HUES48 (cell line): ENCODE results near the gene NPFF.

ENCODE experiments used
- H3K27ac ChIP-seq: one replicate; pipeline ENCODE4 v1.7.0; 2013; ENCODE audit warnings: low read depth, low read length, inconsistent platforms
- H3K27me3 ChIP-seq: 2 replicates; pipeline ENCODE4 v1.6.1; 2013; ENCODE audit warnings: mild to moderate bottlenecking, low read length; ENCODE audit not compliant: control insufficient read depth, insufficient read depth
- H3K36me3 ChIP-seq: 2 replicates; pipeline ENCODE4 v1.6.1; 2013; ENCODE audit warnings: low read length; ENCODE audit not compliant: control insufficient read depth, insufficient read depth
- H3K4me1 ChIP-seq: 2 replicates; pipeline ENCODE4 v1.6.1; 2013; ENCODE audit warnings: mild to moderate bottlenecking, low read length; ENCODE audit not compliant: control insufficient read depth, insufficient read depth
- H3K4me3 ChIP-seq: 2 replicates; pipeline ENCODE4 v1.5.1; 2013; ENCODE audit warnings: mild to moderate bottlenecking, low read depth, low read length
- H3K9ac ChIP-seq: 2 replicates; pipeline ENCODE4 v1.6.1; 2013; ENCODE audit warnings: mild to moderate bottlenecking, low read depth, low read length, moderate library complexity
- H3K9me3 ChIP-seq: 2 replicates; pipeline ENCODE4 v1.6.1; 2013; ENCODE audit warnings: low read length; ENCODE audit not compliant: control insufficient read depth, insufficient read depth

NPFF gene

DNA sequence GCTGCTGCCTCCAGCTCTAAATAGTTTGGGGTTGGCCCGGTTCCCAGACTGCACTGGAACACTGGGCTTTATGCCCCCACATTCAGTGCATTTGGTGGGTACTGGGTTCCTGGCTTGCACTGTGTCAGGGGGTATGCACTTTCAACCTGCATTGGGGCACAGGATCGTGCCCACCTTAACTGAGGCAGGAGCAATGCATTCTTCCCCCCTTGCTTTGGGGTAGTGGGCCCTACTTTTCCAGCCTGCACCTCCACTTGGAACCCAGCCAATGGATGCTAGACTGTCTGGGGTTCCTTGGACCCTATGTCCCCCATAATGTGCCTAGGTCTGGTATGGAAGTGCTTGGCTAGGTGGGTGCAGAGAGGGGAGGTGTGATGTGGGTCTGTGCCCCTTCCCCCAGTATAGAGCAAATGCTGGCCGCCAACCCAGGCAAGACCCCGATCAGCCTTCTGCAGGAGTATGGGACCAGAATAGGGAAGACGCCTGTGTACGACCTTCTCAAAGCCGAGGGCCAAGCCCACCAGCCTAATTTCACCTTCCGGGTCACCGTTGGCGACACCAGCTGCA lies 5.6 kb downstream of the NPFF start:
- Histone ChIP-seq H3K27ac (peak overlapping the region; percentile 99), H3K9ac (peak overlapping the region; percentile 95), H3K9me3 (no peaks in the 10 kb centered on the region), H3K36me3 (peaks cover 33% of the 10 kb centered on the region), H3K4me3 (peak overlapping the region; percentile 85), H3K27me3 (no peaks in the 10 kb centered on the region), H3K4me1 (peaks cover 29% of the 10 kb centered on the region)

DNA sequence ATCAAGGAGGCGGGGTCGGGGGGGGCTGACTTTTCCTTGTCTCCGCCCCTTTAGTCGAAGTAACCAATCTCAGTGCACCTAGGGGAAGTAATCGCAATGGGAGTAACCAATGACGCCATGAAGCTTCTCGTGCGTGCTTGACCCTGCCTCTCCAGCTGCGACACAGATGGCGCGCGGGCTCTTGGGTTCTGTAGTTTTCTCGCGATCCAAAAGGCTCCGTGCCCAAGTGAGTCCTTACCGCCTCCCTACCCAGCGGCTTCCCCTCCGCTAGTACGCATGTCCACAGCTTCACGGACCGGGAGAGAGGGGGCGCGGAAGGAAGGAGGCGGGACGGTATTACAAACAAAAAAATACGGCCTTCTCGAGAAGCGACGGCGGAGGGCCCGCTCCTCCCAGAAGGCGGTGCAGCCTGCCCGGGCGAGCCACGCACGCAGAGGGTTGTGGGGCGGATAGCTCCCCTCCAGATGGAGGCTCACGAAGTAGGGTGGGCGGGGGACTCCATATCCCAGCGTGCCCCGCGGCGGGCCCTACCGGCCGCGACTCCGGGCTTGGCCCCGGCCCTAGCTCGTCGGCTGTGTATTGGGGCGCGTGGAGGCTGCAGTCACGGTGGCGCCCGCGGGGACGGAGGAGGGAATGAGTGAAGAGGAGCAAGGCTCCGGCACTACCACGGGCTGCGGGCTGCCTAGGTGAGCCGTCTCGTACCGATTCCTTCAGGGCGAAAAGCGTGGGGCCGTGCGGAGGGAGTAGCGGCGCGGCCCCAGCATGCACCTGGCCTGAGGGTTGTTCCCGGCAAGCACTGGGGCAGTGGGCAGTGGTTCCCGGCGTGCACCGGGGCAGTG lies 6.3 kb downstream of the NPFF start, which contains the start of gene TARBP2:
TARBP2 (plus strand) TSS at position 508 of the 839 bp plus-strand sequence; CDS start at position 634, 126 bp downstream.
- Histone ChIP-seq H3K9ac (peak within 1 kb of the TSS; percentile 95), H3K27ac (peak within 1 kb of the TSS; percentile 99), H3K27me3 (no peaks in the 10 kb centered on the region), H3K4me3 (peak within 1 kb of the TSS; percentile 85), H3K9me3 (no peaks in the 10 kb centered on the region), H3K4me1 (peaks cover 34% of the 10 kb centered on the region), H3K36me3 (peaks cover 26% of the 10 kb centered on the region)

DNA sequence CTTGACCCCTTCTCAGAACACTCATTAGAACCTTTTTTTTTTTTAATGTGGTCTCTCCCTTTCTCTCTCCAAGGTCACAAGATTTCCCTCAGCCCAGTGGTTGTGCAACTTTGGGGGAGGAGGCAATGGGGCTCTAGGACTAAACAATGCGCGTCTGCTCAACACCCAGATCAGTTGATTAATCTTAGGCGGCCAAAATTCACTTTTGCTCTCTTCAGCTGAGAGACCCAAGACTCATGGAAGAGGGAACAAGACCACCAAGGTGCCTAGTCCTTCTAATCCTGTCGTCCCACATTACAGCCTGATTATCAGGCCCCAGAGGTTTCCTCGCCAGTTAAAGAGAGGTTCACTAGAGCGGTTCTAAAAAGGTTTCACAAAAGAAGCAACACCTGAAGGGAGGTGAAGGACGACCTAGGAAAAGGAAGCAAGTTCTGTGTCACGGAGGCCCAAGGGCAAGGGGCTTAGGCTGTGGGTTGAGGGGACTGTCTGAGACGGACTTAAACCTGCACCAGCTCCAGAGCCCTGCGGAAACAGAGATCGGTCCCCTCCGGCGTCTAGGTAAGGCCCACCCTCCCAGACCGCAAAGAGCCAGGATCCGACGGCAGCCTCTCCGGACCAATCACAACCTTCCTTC lies 7.0 kb downstream of the NPFF start:
- H3K4me1 ChIP-seq = peaks cover 38% of the 10 kb centered on the region
- no peaks in the 10 kb centered on the region for H3K27me3 ChIP-seq
- H3K36me3 ChIP-seq = peaks cover 19% of the 10 kb centered on the region
- no peaks in the 10 kb centered on the region for H3K9me3 ChIP-seq
- H3K4me3 ChIP-seq = peak overlapping the region; percentile 85
- H3K27ac ChIP-seq = peak overlapping the region; percentile 99
- peak overlapping the region; percentile 53 for H3K9ac ChIP-seq

DNA sequence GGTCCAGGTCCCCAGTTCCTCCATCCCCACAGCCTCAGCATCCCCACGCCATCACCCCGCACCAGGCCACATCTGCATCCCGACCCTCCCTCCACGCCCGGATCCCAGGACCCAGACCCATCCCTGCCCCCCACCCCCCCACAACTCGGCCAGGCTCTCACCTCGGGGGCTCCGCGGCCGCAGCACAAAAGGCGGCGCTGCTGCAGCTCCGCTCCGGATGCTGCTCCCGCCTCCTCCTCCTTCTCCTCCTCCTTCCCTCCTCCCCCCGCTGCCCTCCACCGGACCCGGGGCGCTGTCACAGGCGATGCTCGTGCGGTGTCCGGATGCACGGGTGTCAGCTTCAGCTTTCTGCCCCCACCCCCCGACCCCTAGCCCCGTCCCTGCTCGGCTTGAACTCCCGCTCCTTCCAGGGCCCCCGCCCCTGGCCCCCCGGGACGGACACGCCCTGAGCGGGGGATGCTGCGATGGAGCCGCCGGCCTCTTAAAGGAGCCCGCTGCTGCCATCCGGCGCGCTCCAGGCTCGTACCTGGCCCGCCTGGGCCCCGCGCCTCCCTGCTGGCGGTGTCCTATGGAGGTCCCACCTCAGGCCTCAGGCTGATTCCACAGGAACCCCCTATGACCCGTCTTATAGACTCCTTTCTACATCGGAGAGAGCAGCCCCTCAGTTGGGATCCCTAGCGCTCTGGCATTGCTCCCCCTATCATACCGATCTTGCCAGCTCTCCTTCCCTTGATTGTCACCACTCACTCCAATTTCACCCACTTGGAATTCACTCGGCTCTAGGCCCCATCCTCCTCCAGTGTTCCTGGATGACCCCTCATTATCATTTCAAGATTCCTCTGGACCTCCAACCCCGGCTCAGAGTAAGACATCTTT lies 7.8 kb downstream of the NPFF start, which contains the start of gene MAP3K12:
MAP3K12 (minus strand) TSS at position 193 of the 876 bp plus-strand sequence. CDS start 12,067 bp downstream, outside the sequence.
- H3K4me1 ChIP-seq = peaks cover 38% of the 10 kb centered on the region
- peak within 1 kb of the TSS; percentile 99 for H3K27ac ChIP-seq
- peaks cover 11% of the 10 kb centered on the region for H3K36me3 ChIP-seq

DNA sequence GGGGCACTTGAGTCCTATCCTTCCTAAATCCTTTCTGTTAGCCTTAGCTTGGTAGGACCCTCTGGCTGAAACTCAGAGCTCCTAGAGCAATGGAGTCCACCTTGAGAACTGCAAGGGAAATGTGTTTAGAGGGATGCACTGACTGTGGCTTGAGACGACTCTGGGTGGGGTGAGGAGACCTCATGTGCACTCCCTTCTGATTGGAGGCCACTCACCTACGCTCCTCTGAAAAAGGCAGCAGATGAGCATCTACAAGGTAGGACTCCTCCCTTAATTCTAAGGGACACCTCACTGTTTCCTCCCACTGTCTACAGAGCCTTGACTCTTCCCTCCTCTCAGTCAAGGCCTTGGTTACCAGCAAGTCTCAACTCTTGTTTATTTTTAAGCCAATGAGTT lies 9.1 kb downstream of the NPFF start:
- H3K36me3 ChIP-seq = no peaks in the 10 kb centered on the region
- peak overlapping the region; percentile 62 for H3K27ac ChIP-seq
- no peak overlapping the region for H3K9ac ChIP-seq
- peak overlapping the region; percentile 85 for H3K4me3 ChIP-seq
- no peaks in the 10 kb centered on the region for H3K9me3 ChIP-seq
- H3K4me1 ChIP-seq = peaks cover 50% of the 10 kb centered on the region
- no peaks in the 10 kb centered on the region for H3K27me3 ChIP-seq

More for the DNA sequence above, 7.8 kb downstream of the NPFF start, which contains the start of gene MAP3K12:
- Histone ChIP-seq H3K4me3 (peak within 1 kb of the TSS; percentile 85), H3K27me3 (no peaks in the 10 kb centered on the region), H3K9me3 (no peaks in the 10 kb centered on the region), H3K9ac (peak within 1 kb of the TSS; percentile 65)

DNA sequence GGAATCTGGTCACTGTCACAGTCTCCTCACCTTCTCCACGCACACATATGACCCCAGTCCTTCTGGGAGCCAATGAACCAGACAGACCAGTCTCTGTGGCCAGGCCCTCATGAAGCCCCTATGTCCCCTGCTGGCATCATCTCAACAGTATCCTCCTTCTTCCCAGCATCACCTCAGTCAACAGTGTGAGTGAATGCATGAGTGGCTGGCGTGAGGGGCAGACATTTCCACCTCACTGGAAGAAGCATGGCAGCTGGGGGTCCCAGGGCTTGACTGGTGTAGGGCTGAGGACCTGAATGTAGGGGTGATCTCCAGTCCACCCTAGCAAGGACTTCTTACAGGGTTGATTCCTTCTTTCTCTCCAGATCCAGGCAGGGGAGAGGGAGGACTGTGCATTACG lies 9.8 kb downstream of the NPFF start:
- H3K4me1 ChIP-seq = peaks cover 50% of the 10 kb centered on the region
- no peaks in the 10 kb centered on the region for H3K9me3 ChIP-seq
- no peaks in the 10 kb centered on the region for H3K36me3 ChIP-seq
- H3K27me3 ChIP-seq = no peaks in the 10 kb centered on the region
- no peak overlapping the region for H3K27ac ChIP-seq
- no peak overlapping the region for H3K4me3 ChIP-seq
- no peak overlapping the region for H3K9ac ChIP-seq

DNA sequence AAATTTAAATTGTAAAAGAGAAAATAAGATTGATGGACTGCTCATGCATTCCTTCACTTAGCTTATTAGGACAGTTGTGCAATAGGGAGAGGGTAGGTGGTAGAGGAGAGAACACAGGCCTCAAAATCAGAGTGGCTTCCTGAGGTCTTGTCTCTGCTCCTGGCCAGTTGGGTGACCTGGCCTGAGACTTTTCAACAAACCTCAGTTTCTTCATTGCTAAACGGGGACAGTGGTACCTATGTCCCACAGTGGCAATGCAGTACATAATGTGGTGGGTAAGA lies 10.6 kb downstream of the NPFF start:
- Histone ChIP-seq H3K9ac (no peak overlapping the region), H3K27me3 (no peaks in the 10 kb centered on the region), H3K4me3 (no peak overlapping the region), H3K9me3 (no peaks in the 10 kb centered on the region), H3K27ac (no peak overlapping the region), H3K4me1 (peaks cover 48% of the 10 kb centered on the region), H3K36me3 (no peaks in the 10 kb centered on the region)

DNA sequence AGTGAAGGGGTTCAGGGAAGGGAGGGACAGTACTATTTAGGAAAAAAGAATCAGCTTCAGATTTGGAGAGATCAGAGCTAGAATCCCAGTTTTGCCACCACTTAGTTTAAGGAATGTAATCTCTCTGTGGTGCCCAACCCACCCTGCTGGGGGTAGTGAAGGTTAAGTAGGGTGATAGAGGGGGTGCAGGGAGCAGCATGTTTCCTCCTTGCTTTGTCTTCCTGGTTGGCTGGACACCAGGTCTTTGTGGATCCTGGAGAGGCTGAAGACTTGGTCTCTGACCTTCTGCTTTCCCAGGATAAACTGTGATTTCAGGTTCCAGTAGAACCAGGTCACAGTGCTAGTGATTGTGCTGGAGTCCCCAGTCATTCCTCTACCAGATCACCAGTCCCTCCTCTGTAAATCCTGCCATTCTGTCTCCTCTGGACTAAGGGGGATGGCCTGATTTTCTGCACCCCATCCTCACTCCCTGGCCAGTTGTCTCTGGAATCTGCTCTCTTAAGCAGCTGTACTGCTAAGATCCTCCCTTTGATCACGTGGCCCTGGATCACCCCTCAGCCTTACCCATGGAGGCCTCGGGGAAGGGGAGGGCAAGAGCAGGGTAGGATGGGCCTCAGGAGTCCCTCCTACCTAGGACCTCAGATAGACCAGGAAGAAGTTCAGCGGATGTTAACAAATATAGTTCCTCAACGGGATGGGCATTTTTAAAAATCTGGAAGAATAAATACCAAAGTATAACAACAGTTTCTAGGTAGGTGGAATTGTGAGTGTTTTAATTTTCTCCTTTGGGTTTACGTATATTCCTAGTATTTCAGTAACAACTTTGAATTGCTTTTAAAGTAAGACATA lies 11.2 kb downstream of the NPFF start:
- Histone ChIP-seq H3K9me3 (no peaks in the 10 kb centered on the region), H3K27me3 (no peaks in the 10 kb centered on the region), H3K9ac (no peak overlapping the region), H3K27ac (peak overlapping the region; percentile 44), H3K4me1 (peaks cover 45% of the 10 kb centered on the region), H3K36me3 (no peaks in the 10 kb centered on the region), H3K4me3 (no peak overlapping the region)

DNA sequence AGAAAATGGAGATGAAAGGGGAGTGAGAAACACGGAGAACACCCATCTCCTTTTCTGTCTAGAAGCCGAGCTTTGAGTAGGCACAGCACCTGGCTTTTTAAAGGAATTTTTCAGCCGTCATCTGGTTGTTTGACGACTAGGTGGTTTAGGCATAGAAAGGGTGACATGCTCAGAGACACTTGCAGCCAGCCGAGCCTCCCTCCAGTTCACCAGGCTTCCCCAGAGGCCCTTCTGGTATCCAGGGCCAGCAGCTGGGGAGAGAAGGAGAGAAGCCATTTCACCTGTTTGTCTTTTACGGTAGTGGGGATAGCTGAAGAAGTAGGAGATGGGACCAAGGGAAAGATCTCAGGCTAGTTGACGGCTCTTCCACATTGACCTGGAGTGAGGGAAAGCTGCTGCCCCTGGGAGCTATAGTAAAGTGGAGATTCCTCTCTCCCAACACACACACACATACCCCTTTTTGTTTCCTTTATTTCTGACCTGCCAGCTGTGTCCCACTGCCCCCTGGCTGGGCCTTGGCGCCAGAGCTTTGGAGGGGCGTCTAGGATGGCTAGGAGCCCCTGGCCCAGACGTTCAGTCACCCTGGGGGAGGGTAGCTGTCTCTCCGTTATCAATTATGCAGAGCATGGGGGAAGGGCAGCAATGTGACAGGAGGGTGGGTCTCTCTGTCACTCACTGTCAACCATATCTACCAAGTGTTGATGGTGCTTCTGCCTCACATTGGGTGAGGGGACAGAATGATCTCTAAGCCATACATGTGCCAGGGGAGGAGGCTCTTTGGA lies 13.5 kb downstream of the NPFF start:
- no peaks in the 10 kb centered on the region for H3K27me3 ChIP-seq
- H3K9ac ChIP-seq = peak overlapping the region; percentile 17
- H3K27ac ChIP-seq = peak overlapping the region; percentile 79
- no peaks in the 10 kb centered on the region for H3K36me3 ChIP-seq
- H3K4me1 ChIP-seq = peaks cover 38% of the 10 kb centered on the region
- H3K9me3 ChIP-seq = no peaks in the 10 kb centered on the region
- peak overlapping the region; percentile 62 for H3K4me3 ChIP-seq
